Neural progenitor cell (in vitro differentiated cells): ENCODE measurements around the gene PRDM1. TPM values are rescaled to one million over a fixed set of nuclear protein-coding genes. Genes with fewer than 3 reads are reported as not detected.

Experiments
- DNase-seq: peaks from one replicate; pipeline ENCODE4 v3.0.0-alpha.2; 2016; ENCODE audit warnings: low spot score
- H2AFZ ChIP-seq: fragments of 200-600 bp; sonication (generic); replicated peaks from 2 replicates; pipeline ENCODE4 v1.6.1; 2016; ENCODE audit warnings: antibody characterized with exemption
- H3F3A ChIP-seq: fragments of 200-600 bp; sonication (generic); 2 replicates; pipeline ENCODE4 v1.6.1; 2016; ENCODE audit warnings: antibody characterized with exemption, low read depth
- H3K27ac ChIP-seq: fragments of 200-600 bp; sonication (generic); 2 replicates; pipeline ENCODE4 v1.5.1; 2016; ENCODE audit warnings: mild to moderate bottlenecking
- H3K27me3 ChIP-seq: fragments of 200-600 bp; sonication (generic); 2 replicates; pipeline ENCODE4 v1.6.1; 2016; ENCODE audit warnings: mild to moderate bottlenecking, moderate library complexity
- H3K36me3 ChIP-seq: fragments of 200-600 bp; sonication (generic); 2 replicates; pipeline ENCODE4 v1.5.1; 2016
- H3K4me1 ChIP-seq: fragments of 200-600 bp; sonication (generic); 2 replicates; pipeline ENCODE4 v1.6.1; 2016; ENCODE audit warnings: mixed run types
- H3K4me2 ChIP-seq: fragments of 200-600 bp; sonication (generic); 2 replicates; pipeline ENCODE4 v1.6.1; 2016
- H3K4me3 ChIP-seq: fragments of 200-600 bp; sonication (generic); 2 replicates; pipeline ENCODE4 v1.5.1; 2016
- H3K79me2 ChIP-seq: fragments of 200-600 bp; sonication (generic); 2 replicates; pipeline ENCODE4 v1.6.1; 2016; ENCODE audit warnings: low read depth
- H3K9ac ChIP-seq: fragments of 200-600 bp; sonication (generic); 2 replicates; pipeline ENCODE4 v1.6.1; 2016
- H3K9me3 ChIP-seq: fragments of 200-600 bp; sonication (generic); 2 replicates; pipeline ENCODE4 v1.5.1; 2016; ENCODE audit warnings: low read depth
- H4K20me1 ChIP-seq: fragments of 200-600 bp; sonication (generic); 2 replicates; pipeline ENCODE4 v1.6.1; 2016; ENCODE audit warnings: low read depth
- H3K27ac Mint-ChIP-seq: 3 replicates; pipeline ENCODE4 v1.8.0; 2021; ENCODE audit warnings: mixed read lengths
- H3K27me3 Mint-ChIP-seq: 2 replicates; pipeline ENCODE4 v1.8.0; 2022; ENCODE audit warnings: low read depth, mild to moderate bottlenecking, inconsistent platforms, moderate library complexity, mixed read lengths; ENCODE audit not compliant: insufficient read depth
- H3K36me3 Mint-ChIP-seq: 3 replicates; pipeline ENCODE4 v1.8.0; 2021; ENCODE audit warnings: mixed read lengths
- H3K4me1 Mint-ChIP-seq: 3 replicates; pipeline ENCODE4 v1.8.0; 2021; ENCODE audit warnings: mixed read lengths
- H3K4me3 Mint-ChIP-seq: 3 replicates; pipeline ENCODE4 v1.8.0; 2021; ENCODE audit warnings: mild to moderate bottlenecking, moderate library complexity, mixed read lengths
- H3K9me3 Mint-ChIP-seq: 3 replicates; pipeline ENCODE4 v1.8.0; 2020; ENCODE audit warnings: mixed read lengths
- CTCF ChIP-seq: fragments of 200-600 bp; sonication (generic); IDR thresholded peaks from 2 replicates; pipeline ENCODE4 v1.5.1; 2017; ENCODE audit warnings: antibody characterized with exemption, mild to moderate bottlenecking
- EZH2 ChIP-seq: fragments of 200-600 bp; sonication (generic); IDR thresholded peaks from 2 replicates; pipeline ENCODE4 v1.6.1; 2017; ENCODE audit warnings: antibody characterized with exemption, mild to moderate bottlenecking, moderate library complexity
- EZH2phosphoT487 ChIP-seq: fragments of 200-600 bp; sonication (generic); IDR thresholded peaks from 2 replicates; pipeline ENCODE4 v1.6.1; 2017; ENCODE audit warnings: antibody characterized with exemption
- total RNA-seq: library from RNA; depleted of rRNA; stranded (reverse); fragments of >200 nt; gene quantifications from 2 replicates; pipeline ENCODE4 v1.2.3, GENCODE V29; 2015; ENCODE audit warnings: low replicate concordance

PRDM1 gene
- total RNA-seq, 1 donor from 2014 or later, result 0.37 TPM

DNA sequence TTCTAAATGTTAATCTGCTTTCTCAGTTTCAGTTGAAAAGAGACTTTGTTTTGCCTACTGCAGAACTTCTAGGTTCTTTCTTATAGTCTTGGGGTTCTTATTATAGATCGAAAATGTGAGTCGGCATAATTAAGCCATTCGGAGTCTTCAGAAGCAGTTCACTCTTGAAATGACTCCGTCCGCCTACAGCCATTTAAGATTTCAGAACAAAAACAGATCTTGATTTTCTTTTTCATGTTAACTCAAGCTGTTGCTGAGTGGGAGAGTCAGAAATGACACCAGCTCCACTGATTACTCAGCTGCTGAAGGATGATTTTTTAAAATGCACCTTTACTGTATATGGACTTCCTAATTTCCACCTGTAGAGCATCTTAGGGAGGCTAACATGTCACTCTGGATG is 15.9 kb downstream of the PRDM1 start:
- no peak overlapping the region for H3K27ac Mint-ChIP-seq

DNA sequence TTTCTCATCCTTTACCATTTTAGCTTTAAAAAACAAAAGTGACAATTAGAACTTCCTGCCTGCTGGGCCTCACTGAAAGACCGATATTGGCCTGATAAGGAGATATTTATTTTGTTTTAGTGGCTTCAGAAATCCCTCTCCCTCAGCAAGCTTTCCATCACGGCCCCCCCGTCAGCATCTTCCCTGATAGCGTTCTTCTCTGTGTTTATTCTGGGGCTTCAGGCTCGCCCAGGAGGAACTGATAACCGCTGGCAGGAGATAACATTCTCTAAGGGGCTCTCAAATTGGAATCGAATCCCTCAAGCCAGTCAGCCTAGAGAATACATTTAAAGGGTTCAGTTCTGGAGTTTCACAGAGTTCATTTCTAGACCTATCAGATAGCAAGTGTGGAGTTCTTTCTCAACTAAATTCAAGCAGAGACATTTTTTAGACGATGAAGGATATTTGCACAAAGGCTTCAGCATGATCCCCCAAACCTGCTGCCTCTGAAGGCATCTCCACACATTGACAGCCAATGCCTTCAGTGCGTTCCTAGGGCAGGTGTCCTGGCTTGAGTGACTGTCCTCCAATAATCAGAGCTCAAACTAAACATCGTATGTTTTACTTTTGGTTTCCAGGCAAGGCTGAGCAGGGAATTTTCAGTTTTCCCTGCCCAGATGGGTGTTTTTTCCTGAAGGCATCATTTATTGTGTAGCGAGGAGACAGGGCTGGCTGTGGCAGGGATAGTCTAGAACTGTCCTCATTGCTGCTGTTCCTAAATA is 17.0 kb downstream of the PRDM1 start:
- H3K4me3 Mint-ChIP-seq, result no peak overlapping the region
- H3K27ac ChIP-seq, result no peak overlapping the region
- H3K4me1 Mint-ChIP-seq, result peaks cover 13% of the 10 kb centered on the region
- peaks cover 10% of the 10 kb centered on the region for H3K27me3 ChIP-seq
- H3K9me3 ChIP-seq, result no peaks in the 10 kb centered on the region
- no peak overlapping the region for H3K27ac Mint-ChIP-seq
- peaks cover 27% of the 10 kb centered on the region for H3K27me3 Mint-ChIP-seq
- H3F3A ChIP-seq, result peaks cover 10% of the 10 kb centered on the region
- H3K4me1 ChIP-seq, result peaks cover 27% of the 10 kb centered on the region
- no peaks in the 10 kb centered on the region for H3K79me2 ChIP-seq
- no peak overlapping the region for H3K9ac ChIP-seq
- no peak overlapping the region for H3K4me3 ChIP-seq
- H2AFZ ChIP-seq, result no peak overlapping the region
- no peaks in the 10 kb centered on the region for H3K36me3 ChIP-seq
- H3K9me3 Mint-ChIP-seq, result no peaks in the 10 kb centered on the region
- H3K4me2 ChIP-seq, result no peak overlapping the region
- H4K20me1 ChIP-seq, result no peaks in the 10 kb centered on the region
- TF ChIP-seq EZH2phosphoT487, result no peak
- TF ChIP-seq EZH2, result no peak
- no peak for TF ChIP-seq CTCF
- no peaks in the 10 kb centered on the region for H3K36me3 Mint-ChIP-seq
- no peak for DNase-seq

More for the DNA sequence above, 15.9 kb downstream of the PRDM1 start:
- H3K4me1 Mint-ChIP-seq, result peaks cover 23% of the 10 kb centered on the region
- peaks cover 38% of the 10 kb centered on the region for H3K4me1 ChIP-seq
- no peak for DNase-seq
- H3K4me3 ChIP-seq, result no peak overlapping the region
- H3K9me3 ChIP-seq, result no peaks in the 10 kb centered on the region
- H3K4me3 Mint-ChIP-seq, result no peak overlapping the region
- no peaks in the 10 kb centered on the region for H4K20me1 ChIP-seq
- no peaks in the 10 kb centered on the region for H3K36me3 ChIP-seq
- H3K9me3 Mint-ChIP-seq, result no peaks in the 10 kb centered on the region
- H3K27ac ChIP-seq, result no peak overlapping the region
- no peaks in the 10 kb centered on the region for H3K79me2 ChIP-seq
- H3K4me2 ChIP-seq, result no peak overlapping the region
- H3K27me3 ChIP-seq, result peaks cover 15% of the 10 kb centered on the region
- peaks cover 38% of the 10 kb centered on the region for H3K27me3 Mint-ChIP-seq
- no peak overlapping the region for H2AFZ ChIP-seq
- H3K9ac ChIP-seq, result no peak overlapping the region
- H3F3A ChIP-seq, result peaks cover 14% of the 10 kb centered on the region
- TF ChIP-seq EZH2phosphoT487 (no peak), CTCF (no peak), EZH2 (no peak)
- no peaks in the 10 kb centered on the region for H3K36me3 Mint-ChIP-seq

DNA sequence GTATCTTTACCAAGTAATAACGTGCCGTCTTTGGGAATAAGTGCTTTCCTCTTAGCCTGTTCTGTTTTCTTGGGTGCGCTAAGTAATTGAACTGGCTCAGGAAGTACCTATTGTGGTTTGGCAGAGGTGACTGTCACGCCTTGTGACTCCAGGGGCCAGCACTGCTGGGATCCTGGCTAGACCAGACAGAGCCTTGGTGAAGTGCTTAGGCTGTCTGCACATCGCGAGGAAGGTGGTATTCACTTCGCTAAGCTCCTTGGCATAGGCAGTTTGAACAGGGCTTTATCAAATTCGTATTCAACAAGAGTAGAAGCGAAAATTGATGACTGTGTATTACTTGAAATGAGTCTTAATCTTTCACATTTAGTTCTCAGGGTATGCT is 17.6 kb downstream of the PRDM1 start:
- Mint-ChIP-seq H3K27me3 (peaks cover 21% of the 10 kb centered on the region), H3K9me3 (no peaks in the 10 kb centered on the region), H3K4me1 (peaks cover 7% of the 10 kb centered on the region), H3K4me3 (no peak overlapping the region), H3K36me3 (no peaks in the 10 kb centered on the region), H3K27ac (no peak overlapping the region)
- no peak overlapping the region for H3K27ac ChIP-seq
- H3K4me3 ChIP-seq, result no peak overlapping the region
- H3K79me2 ChIP-seq, result no peaks in the 10 kb centered on the region
- H2AFZ ChIP-seq, result no peak overlapping the region
- H4K20me1 ChIP-seq, result no peaks in the 10 kb centered on the region
- no peak overlapping the region for H3K4me2 ChIP-seq
- peaks cover 5% of the 10 kb centered on the region for H3K27me3 ChIP-seq
- no peak for TF ChIP-seq CTCF
- TF ChIP-seq EZH2, result no peak
- TF ChIP-seq EZH2phosphoT487, result no peak
- H3K9ac ChIP-seq, result no peak overlapping the region
- no peaks in the 10 kb centered on the region for H3K9me3 ChIP-seq
- H3F3A ChIP-seq, result peaks cover 5% of the 10 kb centered on the region
- peaks cover 22% of the 10 kb centered on the region for H3K4me1 ChIP-seq
- no peaks in the 10 kb centered on the region for H3K36me3 ChIP-seq
- DNase-seq, result no peak
